GM19438 (cell line): ENCODE data around the gene EFEMP2.
A peak's percentile ranks its signal among the peaks of the same experiment; 100 is the strongest.

Source experiments
- ATAC-seq: cut with Tn5 transposase; IDR thresholded peaks from one replicate; pipeline ENCODE4 v1.9.1; 2021; ENCODE audit warnings: low read depth; ENCODE audit not compliant: unreplicated experiment

The EFEMP2 gene

GRCh38 chr11:65872586-65873317 is at the start of gene EFEMP2:
EFEMP2 (minus strand) TSS chr11:65872800; CDS start chr11:65872354, 446 bp downstream.
- ATAC-seq = no peak

- ATAC-seq = no peak
Measured at GRCh38 chr11:65921876-65922275, 49.3 kb upstream of the EFEMP2 start.

GRCh38 chr11:65921033-65921555 is 48.5 kb upstream of the EFEMP2 start:
- ATAC-seq = no peak

- ATAC-seq = no peak
Measured at GRCh38 chr11:65920372-65920802, 47.8 kb upstream of the EFEMP2 start.

GRCh38 chr11:65919573-65920371 is 47.2 kb upstream of the EFEMP2 start:
- ATAC-seq = peak; percentile 40

GRCh38 chr11:65919141-65919572 is 46.6 kb upstream of the EFEMP2 start, which contains the start of gene DRAP1:
DRAP1 (plus strand) TSS chr11:65919426; CDS start chr11:65919502, 76 bp downstream.
- ATAC-seq = peak; percentile 77

GRCh38 chr11:65918211-65919140 is 45.9 kb upstream of the EFEMP2 start, which contains the start of gene C11orf68:
C11orf68 (minus strand) TSS chr11:65919062; CDS start chr11:65919031, 31 bp downstream.
- peak; percentile 52 for ATAC-seq

GRCh38 chr11:65917434-65918210 is 45.0 kb upstream of the EFEMP2 start:
- ATAC-seq = no peak

GRCh38 chr11:65917077-65917433 is 44.5 kb upstream of the EFEMP2 start:
- ATAC-seq = no peak

- no peak for ATAC-seq
Measured at GRCh38 chr11:65916391-65916790, 43.8 kb upstream of the EFEMP2 start.

GRCh38 chr11:65915821-65916251 is 43.2 kb upstream of the EFEMP2 start:
- ATAC-seq = no peak

- no peak for ATAC-seq
Measured at GRCh38 chr11:65915101-65915820, 42.7 kb upstream of the EFEMP2 start.

GRCh38 chr11:65912845-65913244 is 40.2 kb upstream of the EFEMP2 start:
- ATAC-seq = no peak

- no peak for ATAC-seq
Measured at GRCh38 chr11:65911682-65912568, 39.3 kb upstream of the EFEMP2 start.

- ATAC-seq = no peak
Measured at GRCh38 chr11:65907878-65908277, 35.3 kb upstream of the EFEMP2 start.

GRCh38 chr11:65906602-65907001 is 34.0 kb upstream of the EFEMP2 start:
- no peak for ATAC-seq

GRCh38 chr11:65903715-65904114 is 31.1 kb upstream of the EFEMP2 start:
- no peak for ATAC-seq

GRCh38 chr11:65903068-65903481 is 30.5 kb upstream of the EFEMP2 start:
- no peak for ATAC-seq
